ENCODE data around the gene COG6.

COG6 gene

DNA sequence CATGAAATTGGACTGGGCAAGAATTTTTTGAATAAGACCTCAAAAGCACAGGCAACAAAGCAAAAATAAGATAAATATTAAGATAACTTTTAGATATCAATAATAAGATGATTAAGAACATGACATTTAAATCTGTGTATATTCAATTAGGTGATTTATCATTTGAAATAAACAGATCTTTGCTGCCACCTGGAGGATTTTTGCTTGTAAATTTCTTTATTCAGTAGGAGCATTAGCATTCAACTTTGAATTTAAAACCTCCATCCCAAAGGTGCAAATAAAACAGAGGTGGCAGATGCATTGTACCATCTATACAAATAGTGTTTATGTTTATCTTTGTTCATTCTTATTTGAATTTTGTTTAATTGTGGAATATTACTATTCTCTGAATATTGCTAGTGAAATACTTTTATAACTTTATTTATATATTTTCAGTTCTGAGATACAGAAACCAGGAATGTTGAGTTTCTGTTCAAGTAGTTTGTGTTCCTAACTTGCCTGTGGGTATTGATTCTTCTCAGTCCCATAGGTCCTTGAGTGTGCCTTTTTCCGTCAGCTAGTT is 20.9 kb downstream of the COG6 start:
- in situ Hi-C loops (cut with HindIII; ENCODE audit: low sequenced_read_pairs): no loop called here

GRCh38 chr13:39682310-39682709 is 26.8 kb downstream of the COG6 start:
- in situ Hi-C loops (cut with HindIII; ENCODE audit: low sequenced_read_pairs): no loop called here

DNA sequence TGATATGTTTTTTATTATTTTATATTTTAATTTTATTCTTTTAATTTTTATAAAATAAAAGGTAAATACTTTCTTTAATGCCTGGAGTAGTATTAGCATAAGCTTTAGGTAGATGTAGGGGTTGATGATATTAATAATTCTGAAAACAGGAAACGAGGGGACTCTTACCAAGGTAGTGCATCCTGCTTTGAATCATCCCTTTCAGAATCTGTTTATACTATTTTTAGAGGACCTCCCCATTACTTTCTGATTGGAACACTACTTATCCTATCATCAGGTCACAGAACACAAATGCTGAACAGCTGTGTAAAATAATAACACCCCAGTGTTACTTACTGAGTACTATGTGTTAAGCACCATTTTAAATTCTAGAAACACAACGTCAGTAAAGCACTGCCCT is 27.3 kb downstream of the COG6 start:
- in situ Hi-C loops (cut with HindIII; ENCODE audit: low sequenced_read_pairs): no loop called here

DNA sequence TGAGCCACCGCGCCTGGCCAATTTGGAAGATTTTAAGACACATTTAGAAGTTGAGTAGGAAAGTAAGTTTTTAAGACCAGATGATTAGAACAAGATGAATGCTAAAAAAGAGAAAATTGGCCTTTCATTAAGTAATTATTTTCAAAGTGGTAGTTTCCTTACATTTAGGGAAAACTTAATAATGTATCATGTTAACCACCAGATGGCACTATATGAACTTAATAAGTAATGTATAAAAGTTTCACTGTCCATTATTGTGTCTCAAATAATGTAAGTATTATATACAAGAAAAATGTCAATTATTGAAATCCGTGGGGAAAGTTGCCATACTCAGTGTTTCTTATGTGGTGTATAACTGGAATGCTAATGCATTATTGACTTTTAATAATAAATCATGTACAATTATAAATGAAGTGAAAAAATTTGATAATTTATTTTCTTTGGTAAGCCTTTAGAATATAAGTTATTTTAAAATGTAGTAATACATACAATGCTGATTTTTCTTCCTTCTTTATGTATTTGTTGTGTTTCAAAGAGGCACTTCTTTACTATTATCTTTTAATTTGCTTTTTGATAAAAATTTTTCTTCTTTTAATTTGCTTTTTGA is 29.2 kb downstream of the COG6 start:
- in situ Hi-C loops (cut with HindIII; ENCODE audit: low sequenced_read_pairs): no loop called here

DNA sequence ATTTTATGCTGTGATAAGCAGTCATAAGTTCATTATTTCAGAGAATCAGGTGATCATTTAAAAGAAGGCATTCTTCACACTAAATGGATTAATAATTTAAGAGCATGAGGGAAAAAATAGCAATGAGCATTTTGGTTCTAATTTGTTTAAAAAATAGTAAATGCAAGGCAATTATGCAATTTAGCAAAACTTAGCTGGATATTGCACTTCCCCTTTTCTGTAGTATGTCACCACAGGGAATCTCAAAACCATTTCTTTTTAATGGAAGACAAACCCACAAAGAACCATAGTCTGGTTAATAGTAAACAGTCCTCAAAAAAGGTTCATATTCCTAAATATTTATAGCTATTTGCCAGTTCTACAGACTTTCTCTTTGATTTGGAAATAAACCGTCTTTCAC is 30.2 kb downstream of the COG6 start:
- in situ Hi-C loops (cut with HindIII; ENCODE audit: low sequenced_read_pairs): no loop called here

DNA sequence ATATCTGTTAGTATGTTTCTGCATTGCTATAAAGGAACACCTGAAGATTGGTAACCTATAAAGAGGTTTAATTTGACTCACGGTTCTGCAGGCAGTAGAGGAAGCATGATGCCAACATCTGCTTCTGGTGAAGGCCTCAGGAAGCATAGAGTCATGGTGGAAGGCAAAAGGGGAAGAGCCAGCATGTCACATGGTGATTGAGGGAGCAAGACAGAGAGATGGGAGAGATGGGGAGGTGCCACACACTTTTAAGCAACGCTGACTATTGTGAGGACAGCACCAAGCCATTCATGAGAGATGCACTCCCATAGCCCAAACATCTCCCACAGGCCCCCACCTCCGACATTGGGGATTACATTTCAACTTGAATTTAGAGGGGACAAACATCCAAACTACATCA is 32.8 kb downstream of the COG6 start:
- in situ Hi-C loops (cut with HindIII; ENCODE audit: low sequenced_read_pairs): no loop called here

DNA sequence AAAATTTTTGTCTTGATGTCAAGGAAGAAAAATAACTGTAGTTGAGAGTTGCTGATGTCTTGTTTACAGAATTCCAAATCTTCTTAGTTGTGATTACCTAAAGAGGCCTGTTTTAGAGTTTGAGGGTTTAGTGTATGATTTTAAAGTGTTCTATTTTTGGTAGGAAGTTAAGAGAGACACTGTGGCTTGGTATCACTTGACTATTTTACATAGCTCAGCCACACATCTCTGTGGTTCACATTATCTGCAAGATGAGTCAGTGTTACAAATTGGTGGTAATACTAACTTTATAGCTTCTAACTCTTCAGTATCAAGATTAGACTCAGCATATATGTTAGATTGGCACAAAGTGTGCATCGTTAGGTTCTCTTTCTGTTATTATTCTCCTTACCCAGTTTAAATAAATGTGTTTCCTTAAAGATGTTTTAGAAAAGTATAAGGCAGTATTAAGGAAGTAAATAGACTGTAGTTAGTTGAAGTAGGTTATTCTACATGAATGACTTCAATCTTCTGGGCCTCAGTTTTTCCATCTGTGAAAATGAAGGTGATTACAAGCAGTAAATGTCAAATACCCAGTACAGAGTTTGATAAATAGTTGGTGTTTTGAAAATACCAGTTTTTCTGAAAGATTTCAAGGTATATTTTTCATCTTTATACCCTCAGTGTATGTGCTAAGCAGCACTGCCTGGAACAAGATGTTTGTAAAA is 33.4 kb downstream of the COG6 start:
- in situ Hi-C loops (cut with HindIII; ENCODE audit: low sequenced_read_pairs): no loop called here

GRCh38 chr13:39692660-39693438 is 37.4 kb downstream of the COG6 start:
- in situ Hi-C loops (cut with HindIII; ENCODE audit: low sequenced_read_pairs): no loop called here

- in situ Hi-C loops (cut with HindIII; ENCODE audit: low sequenced_read_pairs): no loop called here
Measured at GRCh38 chr13:39699274-39699673, 43.8 kb downstream of the COG6 start.

- in situ Hi-C loops (cut with HindIII; ENCODE audit: low sequenced_read_pairs): no loop called here
Measured at GRCh38 chr13:39712626-39713025, 57.2 kb downstream of the COG6 start.

GRCh38 chr13:39729156-39729555 is 73.7 kb downstream of the COG6 start:
- in situ Hi-C loops (cut with HindIII; ENCODE audit: low sequenced_read_pairs): no loop called here

GRCh38 chr13:39734952-39735351 is 79.5 kb downstream of the COG6 start:
- in situ Hi-C loops (cut with HindIII; ENCODE audit: low sequenced_read_pairs): no loop called here

- in situ Hi-C loops (cut with HindIII; ENCODE audit: low sequenced_read_pairs): no loop called here
Measured at GRCh38 chr13:39737047-39737446, 81.6 kb downstream of the COG6 start.

- in situ Hi-C loops (cut with HindIII; ENCODE audit: low sequenced_read_pairs): no loop called here
Measured at GRCh38 chr13:39740761-39741160, 85.3 kb downstream of the COG6 start.

DNA sequence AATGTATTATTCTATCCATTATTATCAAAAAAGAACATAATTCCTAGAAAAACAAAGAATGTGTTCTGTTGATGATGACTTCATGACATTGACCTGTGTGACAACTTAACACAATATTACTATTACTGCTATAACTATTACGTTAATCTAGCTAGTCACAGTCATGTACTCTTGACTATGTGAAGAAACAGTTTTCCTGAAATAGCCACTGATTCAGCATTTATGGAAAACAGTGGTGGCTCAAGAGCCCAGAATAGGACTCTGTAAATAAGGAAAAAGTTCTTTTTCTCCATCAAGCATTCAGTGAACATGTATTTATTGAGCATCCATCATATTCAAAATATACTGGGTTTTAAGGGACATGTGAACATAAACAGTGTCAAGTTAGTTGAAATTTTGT is 93.5 kb downstream of the COG6 start:
- in situ Hi-C loops (cut with HindIII; ENCODE audit: low sequenced_read_pairs): no loop called here

- in situ Hi-C loops (cut with HindIII; ENCODE audit: low sequenced_read_pairs): no loop called here
Measured at GRCh38 chr13:39749528-39749927, 94.1 kb downstream of the COG6 start.

- in situ Hi-C loops (cut with HindIII; ENCODE audit: low sequenced_read_pairs): no loop called here
Measured at GRCh38 chr13:39751805-39752204, 96.3 kb downstream of the COG6 start.

DNA sequence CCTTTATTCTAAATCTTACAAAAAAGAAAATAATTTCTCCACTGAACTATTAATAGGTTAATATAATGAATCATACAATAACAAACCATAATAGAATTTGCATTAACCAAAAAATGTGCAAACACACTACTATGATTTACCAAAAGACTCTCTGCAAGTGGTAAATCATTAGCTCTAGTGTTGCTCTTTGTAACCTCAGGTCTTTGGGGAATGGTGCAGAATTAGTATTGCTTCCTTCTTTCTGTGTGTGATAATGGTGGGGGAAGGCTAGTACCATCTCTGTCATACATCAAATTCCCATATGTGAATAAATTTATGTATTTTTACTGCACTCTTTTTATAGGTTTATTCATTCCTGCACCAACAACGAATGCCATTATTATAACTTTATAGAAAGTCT is 105.1 kb downstream of the COG6 start:
- in situ Hi-C loops (cut with HindIII; ENCODE audit: low sequenced_read_pairs): no loop called here

DNA sequence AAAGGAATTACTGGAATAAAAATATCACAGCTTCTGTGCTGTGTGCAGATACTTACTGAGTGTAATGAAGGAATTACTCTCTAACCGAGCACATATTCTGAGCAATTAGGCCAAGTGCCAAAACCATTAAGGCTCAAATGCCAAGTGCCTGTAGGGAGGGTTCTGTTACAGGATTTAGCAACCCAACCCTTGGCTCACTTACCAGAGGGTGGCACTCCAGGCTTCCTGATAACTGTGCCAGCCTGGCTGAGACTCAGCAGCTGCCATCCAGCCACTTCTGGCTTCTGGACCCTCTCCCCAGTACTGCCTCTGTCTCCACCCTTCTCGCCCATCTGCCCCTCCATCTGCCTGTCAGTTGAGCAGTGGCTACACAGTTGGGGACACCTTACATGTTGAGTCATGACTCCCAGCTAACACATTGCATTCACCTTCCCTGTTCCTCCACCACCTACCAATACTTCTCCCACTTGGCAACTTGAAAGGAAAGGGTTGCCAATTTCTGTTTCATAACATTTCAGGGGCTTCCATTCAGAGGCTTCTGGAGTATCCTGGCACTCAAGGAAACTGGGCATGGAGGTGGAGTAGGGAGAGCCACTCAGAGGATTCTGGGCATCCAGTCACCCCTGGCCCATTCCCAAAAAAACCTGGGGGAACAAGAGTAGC is 110.5 kb downstream of the COG6 start:
- in situ Hi-C loops (cut with HindIII; ENCODE audit: low sequenced_read_pairs): no loop called here

- in situ Hi-C loops (cut with HindIII; ENCODE audit: low sequenced_read_pairs): no loop called here
Measured at GRCh38 chr13:39766464-39767158, 111.1 kb downstream of the COG6 start.

Measured in endothelial cell of hepatic sinusoid (primary cell).